Measurements from ENCODE around the gene TOP1.

- TF ChIP-seq CTCF (IDR thresholded peaks at IDR 0.05) (no peak), POLR2A (IDR thresholded peaks at IDR 0.05) (no peak), POLR2AphosphoS5 (IDR thresholded peaks at IDR 0.05) (no peak), EP300 (IDR thresholded peaks at IDR 0.05) (no peak)
These were observed 11.1 kb upstream of the TOP1 start for GRCh38 chr20:41017448-41018042.

Measured in stomach (tissue), 4 donors.